ENCODE measurements around the gene GPR137.

DNA sequence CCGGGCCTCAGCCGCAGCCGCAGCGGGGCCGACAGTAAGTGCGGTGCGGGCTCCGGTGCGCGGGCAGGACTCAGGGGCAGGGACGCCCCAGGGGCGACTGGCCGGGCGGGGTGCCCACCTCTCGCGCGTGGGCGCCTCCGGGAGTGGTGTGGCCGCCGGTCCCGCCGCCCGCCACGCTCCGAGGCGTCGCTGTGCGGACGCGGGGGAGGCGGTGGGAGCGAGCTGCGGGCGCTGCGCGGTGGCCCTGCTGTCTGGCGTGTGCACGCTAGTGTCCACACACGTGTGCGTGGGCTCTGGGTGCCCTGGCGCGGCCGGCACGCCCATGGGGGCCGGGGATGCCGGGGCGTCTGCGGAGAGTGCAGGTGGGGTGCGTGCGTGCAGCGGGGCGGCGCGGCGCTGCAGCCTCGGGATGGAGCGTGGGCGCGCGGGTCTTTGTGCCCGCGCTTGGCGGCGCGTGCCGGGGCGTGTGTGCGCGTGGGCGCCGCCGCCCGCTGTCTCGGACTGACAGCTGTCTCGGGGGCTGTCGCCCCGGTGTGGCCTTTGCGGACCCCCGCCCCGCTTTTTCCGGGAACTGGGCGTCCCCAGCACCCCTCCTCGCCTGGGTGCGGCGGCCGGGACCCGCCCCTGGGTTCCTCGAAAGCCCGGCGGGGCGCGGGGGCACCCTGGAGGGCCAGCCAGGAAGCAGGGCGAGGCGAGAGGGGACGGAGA lies 6.3 kb downstream of the GPR137 start:
- TF ChIP-seq, protein P1, sequence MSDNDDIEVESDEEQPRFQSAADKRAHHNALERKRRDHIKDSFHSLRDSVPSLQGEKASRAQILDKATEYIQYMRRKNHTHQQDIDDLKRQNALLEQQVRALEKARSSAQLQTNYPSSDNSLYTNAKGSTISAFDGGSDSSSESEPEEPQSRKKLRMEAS (IDR thresholded peaks at IDR 0.05), result no peak
- TF ChIP-seq, protein P2, sequence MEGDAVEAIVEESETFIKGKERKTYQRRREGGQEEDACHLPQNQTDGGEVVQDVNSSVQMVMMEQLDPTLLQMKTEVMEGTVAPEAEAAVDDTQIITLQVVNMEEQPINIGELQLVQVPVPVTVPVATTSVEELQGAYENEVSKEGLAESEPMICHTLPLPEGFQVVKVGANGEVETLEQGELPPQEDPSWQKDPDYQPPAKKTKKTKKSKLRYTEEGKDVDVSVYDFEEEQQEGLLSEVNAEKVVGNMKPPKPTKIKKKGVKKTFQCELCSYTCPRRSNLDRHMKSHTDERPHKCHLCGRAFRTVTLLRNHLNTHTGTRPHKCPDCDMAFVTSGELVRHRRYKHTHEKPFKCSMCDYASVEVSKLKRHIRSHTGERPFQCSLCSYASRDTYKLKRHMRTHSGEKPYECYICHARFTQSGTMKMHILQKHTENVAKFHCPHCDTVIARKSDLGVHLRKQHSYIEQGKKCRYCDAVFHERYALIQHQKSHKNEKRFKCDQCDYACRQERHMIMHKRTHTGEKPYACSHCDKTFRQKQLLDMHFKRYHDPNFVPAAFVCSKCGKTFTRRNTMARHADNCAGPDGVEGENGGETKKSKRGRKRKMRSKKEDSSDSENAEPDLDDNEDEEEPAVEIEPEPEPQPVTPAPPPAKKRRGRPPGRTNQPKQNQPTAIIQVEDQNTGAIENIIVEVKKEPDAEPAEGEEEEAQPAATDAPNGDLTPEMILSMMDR (IDR thresholded peaks at IDR 0.05; ENCODE audit: low read depth, low read length, missing input control), result no peak
- TF ChIP-seq, protein P3, sequence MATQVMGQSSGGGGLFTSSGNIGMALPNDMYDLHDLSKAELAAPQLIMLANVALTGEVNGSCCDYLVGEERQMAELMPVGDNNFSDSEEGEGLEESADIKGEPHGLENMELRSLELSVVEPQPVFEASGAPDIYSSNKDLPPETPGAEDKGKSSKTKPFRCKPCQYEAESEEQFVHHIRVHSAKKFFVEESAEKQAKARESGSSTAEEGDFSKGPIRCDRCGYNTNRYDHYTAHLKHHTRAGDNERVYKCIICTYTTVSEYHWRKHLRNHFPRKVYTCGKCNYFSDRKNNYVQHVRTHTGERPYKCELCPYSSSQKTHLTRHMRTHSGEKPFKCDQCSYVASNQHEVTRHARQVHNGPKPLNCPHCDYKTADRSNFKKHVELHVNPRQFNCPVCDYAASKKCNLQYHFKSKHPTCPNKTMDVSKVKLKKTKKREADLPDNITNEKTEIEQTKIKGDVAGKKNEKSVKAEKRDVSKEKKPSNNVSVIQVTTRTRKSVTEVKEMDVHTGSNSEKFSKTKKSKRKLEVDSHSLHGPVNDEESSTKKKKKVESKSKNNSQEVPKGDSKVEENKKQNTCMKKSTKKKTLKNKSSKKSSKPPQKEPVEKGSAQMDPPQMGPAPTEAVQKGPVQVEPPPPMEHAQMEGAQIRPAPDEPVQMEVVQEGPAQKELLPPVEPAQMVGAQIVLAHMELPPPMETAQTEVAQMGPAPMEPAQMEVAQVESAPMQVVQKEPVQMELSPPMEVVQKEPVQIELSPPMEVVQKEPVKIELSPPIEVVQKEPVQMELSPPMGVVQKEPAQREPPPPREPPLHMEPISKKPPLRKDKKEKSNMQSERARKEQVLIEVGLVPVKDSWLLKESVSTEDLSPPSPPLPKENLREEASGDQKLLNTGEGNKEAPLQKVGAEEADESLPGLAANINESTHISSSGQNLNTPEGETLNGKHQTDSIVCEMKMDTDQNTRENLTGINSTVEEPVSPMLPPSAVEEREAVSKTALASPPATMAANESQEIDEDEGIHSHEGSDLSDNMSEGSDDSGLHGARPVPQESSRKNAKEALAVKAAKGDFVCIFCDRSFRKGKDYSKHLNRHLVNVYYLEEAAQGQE (IDR thresholded peaks at IDR 0.05), result no peak
- TF ChIP-seq RAD21 (IDR thresholded peaks at IDR 0.05), result no peak
- no peak for TF ChIP-seq JUND (IDR thresholded peaks at IDR 0.05)
